ENCODE results near the gene DKC1. TPM values are rescaled to one million over a fixed set of nuclear protein-coding genes. Genes with fewer than 3 reads are reported as not detected.

Gene DKC1
- total RNA-seq, 1 donor from 2014 or later, result 91.1 TPM

DNA sequence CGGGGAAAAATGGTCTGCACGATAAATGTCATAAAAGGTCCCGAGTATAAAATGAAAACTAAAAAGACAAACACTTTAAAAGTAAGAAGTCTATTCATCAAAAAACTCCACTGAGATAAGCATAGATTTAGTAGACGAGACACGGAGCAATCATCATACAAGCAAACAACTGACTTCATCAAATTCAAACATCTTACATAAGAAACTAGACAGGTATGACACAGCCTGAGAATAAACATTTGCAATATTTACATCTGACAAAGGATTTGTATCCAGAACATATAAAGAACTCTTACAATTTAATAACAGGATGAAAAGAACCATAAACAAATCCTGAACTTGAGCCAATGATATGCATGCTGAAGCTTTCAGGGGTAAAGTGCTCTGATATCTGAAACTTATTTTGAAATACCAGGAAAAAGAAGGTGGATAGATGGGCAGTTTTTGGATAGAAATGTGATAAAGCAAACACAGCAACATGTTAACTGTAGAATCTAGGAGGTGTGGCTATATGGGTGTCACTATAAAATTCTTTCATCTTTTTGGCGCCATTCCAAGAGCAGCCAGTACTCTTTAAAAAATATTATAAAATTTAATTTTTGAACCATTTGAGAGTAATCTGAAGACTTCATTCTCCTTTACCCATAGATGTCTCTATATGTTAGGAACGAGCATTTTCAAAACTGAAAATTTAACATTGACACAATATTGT lies 30.6 kb downstream of the DKC1 start:
- Histone ChIP-seq H3K4me3 (ENCODE audit: low read depth, low read length) (no peak overlapping the region), H3K27me3 (ENCODE audit: control insufficient read depth, insufficient read depth, low read length) (no peaks in the 10 kb centered on the region), H3K36me3 (ENCODE audit: control insufficient read depth, insufficient read depth, low read length) (no peaks in the 10 kb centered on the region)
- DNase-seq (ENCODE audit: low read depth), result peak; percentile 55
- no peak for FAIRE-seq
- TF ChIP-seq, protein P1, sequence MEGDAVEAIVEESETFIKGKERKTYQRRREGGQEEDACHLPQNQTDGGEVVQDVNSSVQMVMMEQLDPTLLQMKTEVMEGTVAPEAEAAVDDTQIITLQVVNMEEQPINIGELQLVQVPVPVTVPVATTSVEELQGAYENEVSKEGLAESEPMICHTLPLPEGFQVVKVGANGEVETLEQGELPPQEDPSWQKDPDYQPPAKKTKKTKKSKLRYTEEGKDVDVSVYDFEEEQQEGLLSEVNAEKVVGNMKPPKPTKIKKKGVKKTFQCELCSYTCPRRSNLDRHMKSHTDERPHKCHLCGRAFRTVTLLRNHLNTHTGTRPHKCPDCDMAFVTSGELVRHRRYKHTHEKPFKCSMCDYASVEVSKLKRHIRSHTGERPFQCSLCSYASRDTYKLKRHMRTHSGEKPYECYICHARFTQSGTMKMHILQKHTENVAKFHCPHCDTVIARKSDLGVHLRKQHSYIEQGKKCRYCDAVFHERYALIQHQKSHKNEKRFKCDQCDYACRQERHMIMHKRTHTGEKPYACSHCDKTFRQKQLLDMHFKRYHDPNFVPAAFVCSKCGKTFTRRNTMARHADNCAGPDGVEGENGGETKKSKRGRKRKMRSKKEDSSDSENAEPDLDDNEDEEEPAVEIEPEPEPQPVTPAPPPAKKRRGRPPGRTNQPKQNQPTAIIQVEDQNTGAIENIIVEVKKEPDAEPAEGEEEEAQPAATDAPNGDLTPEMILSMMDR (IDR thresholded peaks at IDR 0.05; ENCODE audit: insufficient read depth, low read length, severe bottlenecking), result no peak

- no peaks in the 10 kb centered on the region for H3K36me3 ChIP-seq (ENCODE audit: control insufficient read depth, insufficient read depth, low read length)
- TF ChIP-seq, protein P1 (IDR thresholded peaks at IDR 0.05; ENCODE audit: insufficient read depth, low read length, severe bottlenecking), result no peak
- H3K27me3 ChIP-seq (ENCODE audit: control insufficient read depth, insufficient read depth, low read length), result no peaks in the 10 kb centered on the region
- FAIRE-seq, result no peak
- DNase-seq (ENCODE audit: low read depth), result no peak
- no peak overlapping the region for H3K4me3 ChIP-seq (ENCODE audit: low read depth, low read length)
Measured at GRCh38 chrX:154795016-154795415, 32.4 kb downstream of the DKC1 start.

GRCh38 chrX:154797006-154797405 lies 34.3 kb downstream of the DKC1 start:
- TF ChIP-seq, protein P1 (IDR thresholded peaks at IDR 0.05; ENCODE audit: insufficient read depth, low read length, severe bottlenecking), result no peak
- Histone ChIP-seq H3K36me3 (ENCODE audit: control insufficient read depth, insufficient read depth, low read length) (no peaks in the 10 kb centered on the region), H3K4me3 (ENCODE audit: low read depth, low read length) (no peak overlapping the region), H3K27me3 (ENCODE audit: control insufficient read depth, insufficient read depth, low read length) (no peaks in the 10 kb centered on the region)
- peak; percentile 2 for DNase-seq (ENCODE audit: low read depth)
- FAIRE-seq, result no peak

DNA sequence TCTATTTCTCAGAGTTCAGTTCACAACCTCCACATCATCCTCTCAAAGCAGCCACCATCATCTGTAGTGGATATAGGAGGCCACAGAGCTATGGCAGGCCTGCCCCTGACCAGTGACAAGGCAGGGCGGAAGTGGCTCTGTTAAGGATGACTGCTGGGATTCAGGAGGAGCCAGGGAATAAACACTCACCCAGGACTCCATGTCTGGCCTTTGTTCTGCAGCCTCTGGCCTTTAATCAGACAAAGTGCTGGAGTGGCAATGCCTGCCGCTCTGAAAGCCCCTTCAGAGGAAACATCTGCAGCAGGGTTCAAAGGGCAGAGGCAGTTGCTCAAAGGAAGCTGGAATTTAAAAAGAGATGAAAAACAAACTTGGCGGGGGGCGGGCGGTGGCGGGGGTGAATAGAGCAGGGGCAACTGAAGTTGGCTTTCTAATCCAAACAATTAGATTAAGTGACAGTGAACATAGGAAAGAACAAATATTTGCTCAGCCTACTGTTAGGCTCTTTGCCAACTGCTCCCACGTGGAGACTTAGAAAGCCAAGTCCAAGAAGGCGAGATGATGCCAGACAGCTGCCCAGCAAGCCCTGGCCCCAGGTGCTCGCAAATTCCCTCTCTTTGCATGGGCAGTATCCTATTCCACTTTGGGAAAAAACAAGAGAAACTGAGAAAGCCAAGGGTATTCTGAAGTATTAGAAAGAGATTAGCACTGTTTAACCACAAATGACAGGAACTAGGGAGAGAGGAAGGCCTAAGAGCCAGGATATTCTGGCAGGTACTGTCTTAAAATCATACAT lies 37.1 kb downstream of the DKC1 start:
- FAIRE-seq, result no peak
- H3K27me3 ChIP-seq (ENCODE audit: control insufficient read depth, insufficient read depth, low read length), result no peaks in the 10 kb centered on the region
- no peaks in the 10 kb centered on the region for H3K36me3 ChIP-seq (ENCODE audit: control insufficient read depth, insufficient read depth, low read length)
- no peak overlapping the region for H3K4me3 ChIP-seq (ENCODE audit: low read depth, low read length)
- DNase-seq (ENCODE audit: low read depth), result peak; percentile 24
- TF ChIP-seq, protein P1 (IDR thresholded peaks at IDR 0.05; ENCODE audit: insufficient read depth, low read length, severe bottlenecking), result no peak

DNA sequence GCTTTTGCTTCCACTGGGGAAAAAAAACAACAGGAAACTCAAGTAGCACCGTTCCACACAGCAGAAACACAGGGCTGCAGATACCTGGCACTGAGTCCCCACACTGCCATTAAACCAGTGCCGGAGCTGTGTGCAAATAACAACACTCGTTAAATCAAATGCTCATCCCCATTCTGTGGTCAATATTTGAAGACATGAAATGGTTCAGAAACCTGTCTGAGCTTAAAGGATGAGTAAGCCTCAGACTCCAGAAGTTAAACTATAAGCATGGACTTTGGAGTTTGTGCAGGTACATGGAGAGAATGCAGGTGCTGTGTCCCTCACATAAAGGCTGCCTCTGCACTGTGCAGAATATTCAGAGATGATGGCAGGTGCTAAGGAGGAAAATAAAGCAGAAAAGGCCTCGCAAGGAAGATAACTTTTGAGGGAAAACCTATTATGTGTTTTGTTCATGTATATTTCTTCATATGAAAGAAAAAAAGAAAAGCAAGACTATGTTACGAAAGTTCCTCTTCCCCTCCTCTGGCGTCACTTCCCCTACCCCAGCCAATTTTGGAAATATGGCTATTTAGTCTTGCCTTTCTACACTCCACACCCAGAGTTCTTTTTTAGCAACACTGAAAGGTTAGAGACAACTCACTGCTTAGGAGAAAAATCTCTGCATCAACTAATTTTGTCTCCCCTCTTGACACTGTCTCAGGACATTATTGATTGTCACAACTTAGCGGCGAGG lies 38.0 kb downstream of the DKC1 start:
- TF ChIP-seq, protein P1 (IDR thresholded peaks at IDR 0.05; ENCODE audit: insufficient read depth, low read length, severe bottlenecking), result no peak
- Histone ChIP-seq H3K4me3 (ENCODE audit: low read depth, low read length) (no peak overlapping the region), H3K36me3 (ENCODE audit: control insufficient read depth, insufficient read depth, low read length) (no peaks in the 10 kb centered on the region), H3K27me3 (ENCODE audit: control insufficient read depth, insufficient read depth, low read length) (no peaks in the 10 kb centered on the region)
- FAIRE-seq, result no peak
- DNase-seq (ENCODE audit: low read depth), result no peak
